ENCODE data around the gene CHST9. TPM values are rescaled to one million over a fixed set of nuclear protein-coding genes. Genes with fewer than 3 reads are reported as not detected.
"Not testable (repeated sequence)": the region's sequence is repeated elsewhere in the genome, so short reads cannot be mapped to it uniquely, and the experiment has no call there.

The CHST9 gene
- total RNA-seq, 6 experiments from 2014 or later: 3.8 to 24.2 (median 9.8) TPM

GRCh38 chr18:26989842-26990241 is 195.3 kb downstream of the CHST9 start:
- Histone ChIP-seq H3K36me3 (no peaks in the 10 kb centered on the region), H3K27ac (no peak overlapping the region), H3K27me3 (no peaks in the 10 kb centered on the region), H3K4me3 (no peak overlapping the region), H3K9me3 (no peaks in the 10 kb centered on the region), H3K4me1 (no peaks in the 10 kb centered on the region)
- no peak for TF ChIP-seq POLR2A (IDR thresholded peaks at IDR 0.05)
- DNase-seq (no peak), ATAC-seq (no peak)
- intact Hi-C loops (cut with DNase I): no loop called here

GRCh38 chr18:26981360-26982082 is 203.6 kb downstream of the CHST9 start:
- Histone ChIP-seq H3K27ac (no peak overlapping the region), H3K36me3 (no peaks in the 10 kb centered on the region), H3K9me3 (no peaks in the 10 kb centered on the region), H3K4me3 (no peak overlapping the region), H3K4me1 (no peaks in the 10 kb centered on the region), H3K27me3 (no peaks in the 10 kb centered on the region)
- no peak for TF ChIP-seq CTCF (IDR thresholded peaks at IDR 0.05)
- no peak for TF ChIP-seq POLR2A (IDR thresholded peaks at IDR 0.05)
- DNase-seq: no peak
- 89% methylated on average over 6 of the region's 6 CpGs for WGBS (ENCODE audit: insufficient coverage, low coverage, low lambda C conversion rate, missing lambda C conversion rate)
- intact Hi-C loops (cut with DNase I): no loop called here
- no peak for ATAC-seq

GRCh38 chr18:26978812-26979341 is 206.2 kb downstream of the CHST9 start:
- 58% methylated on average over 4 of the region's 4 CpGs for WGBS (ENCODE audit: insufficient coverage, low coverage, low lambda C conversion rate, missing lambda C conversion rate)
- ATAC-seq (no peak), DNase-seq (no peak)
- intact Hi-C loops (cut with DNase I): no loop called here
- Histone ChIP-seq H3K4me1 (no peaks in the 10 kb centered on the region), H3K27me3 (no peaks in the 10 kb centered on the region), H3K9me3 (no peaks in the 10 kb centered on the region), H3K4me3 (no peak overlapping the region), H3K36me3 (no peaks in the 10 kb centered on the region), H3K27ac (no peak overlapping the region)
- TF ChIP-seq POLR2A (IDR thresholded peaks at IDR 0.05): no peak
- TF ChIP-seq CTCF (IDR thresholded peaks at IDR 0.05): no peak

- intact Hi-C loops (cut with DNase I): no loop called here
- H3K4me3 ChIP-seq: no peak overlapping the region
- ATAC-seq (no peak), DNase-seq (no peak)
- whole genome bisulfite sequencing (ENCODE audit: insufficient coverage, low coverage, low lambda C conversion rate, missing lambda C conversion rate): 91% methylated on average over 1 of the region's 1 CpG
- H3K27me3 ChIP-seq: no peaks in the 10 kb centered on the region
- H3K4me1 ChIP-seq: no peaks in the 10 kb centered on the region
- no peak overlapping the region for H3K27ac ChIP-seq
- TF ChIP-seq POLR2A (IDR thresholded peaks at IDR 0.05) (no peak), CTCF (IDR thresholded peaks at IDR 0.05) (no peak)
- H3K36me3 ChIP-seq: no peaks in the 10 kb centered on the region
- H3K9me3 ChIP-seq: no peaks in the 10 kb centered on the region
Measured at GRCh38 chr18:26977781-26978180, 207.3 kb downstream of the CHST9 start.

GRCh38 chr18:26976206-26976605 is 208.9 kb downstream of the CHST9 start:
- no peak for ATAC-seq
- H3K9me3 ChIP-seq: no peaks in the 10 kb centered on the region
- intact Hi-C loops (cut with DNase I): no loop called here
- no peak overlapping the region for H3K4me3 ChIP-seq
- H3K4me1 ChIP-seq: no peaks in the 10 kb centered on the region
- no peaks in the 10 kb centered on the region for H3K27me3 ChIP-seq
- DNase-seq: no peak
- TF ChIP-seq POLR2A (IDR thresholded peaks at IDR 0.05) (no peak), CTCF (IDR thresholded peaks at IDR 0.05) (no peak)
- H3K27ac ChIP-seq: no peak overlapping the region
- WGBS (ENCODE audit: insufficient coverage, low coverage, low lambda C conversion rate, missing lambda C conversion rate): 60% methylated on average over 2 of the region's 2 CpGs
- H3K36me3 ChIP-seq: no peaks in the 10 kb centered on the region

GRCh38 chr18:26972549-26972948 is 212.6 kb downstream of the CHST9 start:
- H3K9me3 ChIP-seq; intact Hi-C loops (cut with DNase I); DNase-seq; H3K27ac ChIP-seq; H3K4me3 ChIP-seq; H3K36me3 ChIP-seq; H3K4me1 ChIP-seq; H3K27me3 ChIP-seq; ATAC-seq: not testable (repeated sequence)
- WGBS (ENCODE audit: insufficient coverage, low coverage, low lambda C conversion rate, missing lambda C conversion rate): 92% methylated on average over 11 of the region's 15 CpGs
